Measurements from ENCODE around the gene PRPF40A.

DNA sequence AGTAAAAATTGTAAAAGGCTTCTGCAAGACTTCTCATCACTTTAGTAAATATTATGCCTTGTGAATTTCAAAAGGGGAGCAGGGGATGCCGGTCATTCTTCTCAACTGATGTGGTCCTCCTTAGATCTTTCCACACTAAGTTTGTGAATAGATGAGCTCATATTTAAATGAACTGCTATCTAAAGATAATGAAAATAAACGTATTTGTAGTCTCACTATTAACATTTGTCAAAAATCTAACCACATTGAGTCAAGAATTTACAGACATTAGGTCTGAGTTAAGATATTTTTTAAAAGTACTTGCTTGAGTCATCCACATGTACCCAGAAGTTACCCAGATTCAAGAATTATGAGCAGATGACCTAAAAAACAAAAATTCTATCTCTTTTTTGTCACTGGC lies 6.5 kb downstream of the PRPF40A start:
- TF ChIP-seq, protein P1, sequence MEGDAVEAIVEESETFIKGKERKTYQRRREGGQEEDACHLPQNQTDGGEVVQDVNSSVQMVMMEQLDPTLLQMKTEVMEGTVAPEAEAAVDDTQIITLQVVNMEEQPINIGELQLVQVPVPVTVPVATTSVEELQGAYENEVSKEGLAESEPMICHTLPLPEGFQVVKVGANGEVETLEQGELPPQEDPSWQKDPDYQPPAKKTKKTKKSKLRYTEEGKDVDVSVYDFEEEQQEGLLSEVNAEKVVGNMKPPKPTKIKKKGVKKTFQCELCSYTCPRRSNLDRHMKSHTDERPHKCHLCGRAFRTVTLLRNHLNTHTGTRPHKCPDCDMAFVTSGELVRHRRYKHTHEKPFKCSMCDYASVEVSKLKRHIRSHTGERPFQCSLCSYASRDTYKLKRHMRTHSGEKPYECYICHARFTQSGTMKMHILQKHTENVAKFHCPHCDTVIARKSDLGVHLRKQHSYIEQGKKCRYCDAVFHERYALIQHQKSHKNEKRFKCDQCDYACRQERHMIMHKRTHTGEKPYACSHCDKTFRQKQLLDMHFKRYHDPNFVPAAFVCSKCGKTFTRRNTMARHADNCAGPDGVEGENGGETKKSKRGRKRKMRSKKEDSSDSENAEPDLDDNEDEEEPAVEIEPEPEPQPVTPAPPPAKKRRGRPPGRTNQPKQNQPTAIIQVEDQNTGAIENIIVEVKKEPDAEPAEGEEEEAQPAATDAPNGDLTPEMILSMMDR (IDR thresholded peaks at IDR 0.05; ENCODE audit: low read length): no peak
- TF ChIP-seq EZH2 (IDR thresholded peaks at IDR 0.05; ENCODE audit: borderline replicate concordance, low read length): no peak
